NCI-H2081 (cell line): ENCODE measurements around the gene TOMM7.
"Not testable (repeated sequence)": the region's sequence is repeated elsewhere in the genome, so short reads cannot be mapped to it uniquely, and the experiment has no call there.

ENCODE experiments used
- DNase-seq, 2 experiments: peaks; one replicate each; lab custom pipeline; 2025; lab: John Stamatoyannopoulos, UW

TOMM7 gene

GRCh38 chr7:22853674-22854157, 31.1 kb upstream of the TOMM7 start:
- no peak for DNase-seq

- DNase-seq = no peak
These were observed 30.5 kb upstream of the TOMM7 start for GRCh38 chr7:22853138-22853537.

GRCh38 chr7:22851145-22851544, 28.5 kb upstream of the TOMM7 start:
- DNase-seq = no peak

GRCh38 chr7:22850394-22850793, 27.7 kb upstream of the TOMM7 start:
- not testable (repeated sequence) for DNase-seq

- DNase-seq = no peak
These were observed 27.0 kb upstream of the TOMM7 start for GRCh38 chr7:22849662-22850061.

GRCh38 chr7:22849172-22849571, 26.5 kb upstream of the TOMM7 start:
- DNase-seq = peak; percentile 77 to 89

- no peak for DNase-seq
These were observed 24.3 kb upstream of the TOMM7 start for GRCh38 chr7:22846961-22847360.

GRCh38 chr7:22845221-22845834, 22.7 kb upstream of the TOMM7 start:
- DNase-seq = no peak

- no peak for DNase-seq
These were observed 21.1 kb upstream of the TOMM7 start for GRCh38 chr7:22843681-22844309.

- no peak for DNase-seq
These were observed 20.3 kb upstream of the TOMM7 start for GRCh38 chr7:22842973-22843372.

GRCh38 chr7:22842383-22842941, 19.8 kb upstream of the TOMM7 start:
- no peak for DNase-seq

- DNase-seq = no peak
These were observed 19.3 kb upstream of the TOMM7 start for GRCh38 chr7:22841954-22842353.

- no peak for DNase-seq
These were observed 14.7 kb upstream of the TOMM7 start for GRCh38 chr7:22837308-22837707.

- DNase-seq = not testable (repeated sequence)
These were observed 13.9 kb upstream of the TOMM7 start for GRCh38 chr7:22836506-22836905.

GRCh38 chr7:22833957-22834356, 11.3 kb upstream of the TOMM7 start:
- DNase-seq = no peak

GRCh38 chr7:22833113-22833855, 10.6 kb upstream of the TOMM7 start:
- no peak for DNase-seq

GRCh38 chr7:22832401-22832800, 9.8 kb upstream of the TOMM7 start:
- DNase-seq = no peak

GRCh38 chr7:22831602-22832305, 9.1 kb upstream of the TOMM7 start:
- no peak for DNase-seq

- no peak for DNase-seq
These were observed 4.9 kb upstream of the TOMM7 start for GRCh38 chr7:22827563-22827962.

GRCh38 chr7:22826593-22826992, 3.9 kb upstream of the TOMM7 start:
- DNase-seq = no peak

GRCh38 chr7:22824760-22825159, 2.1 kb upstream of the TOMM7 start:
- DNase-seq = no peak

GRCh38 chr7:22823142-22823497, 471 bp upstream of the TOMM7 start:
- DNase-seq = no peak
